ENCODE data around the gene ENG.
"Not testable (repeated sequence)": the region's sequence is repeated elsewhere in the genome, so short reads cannot be mapped to it uniquely, and the experiment has no call there.

The ENG gene

DNA sequence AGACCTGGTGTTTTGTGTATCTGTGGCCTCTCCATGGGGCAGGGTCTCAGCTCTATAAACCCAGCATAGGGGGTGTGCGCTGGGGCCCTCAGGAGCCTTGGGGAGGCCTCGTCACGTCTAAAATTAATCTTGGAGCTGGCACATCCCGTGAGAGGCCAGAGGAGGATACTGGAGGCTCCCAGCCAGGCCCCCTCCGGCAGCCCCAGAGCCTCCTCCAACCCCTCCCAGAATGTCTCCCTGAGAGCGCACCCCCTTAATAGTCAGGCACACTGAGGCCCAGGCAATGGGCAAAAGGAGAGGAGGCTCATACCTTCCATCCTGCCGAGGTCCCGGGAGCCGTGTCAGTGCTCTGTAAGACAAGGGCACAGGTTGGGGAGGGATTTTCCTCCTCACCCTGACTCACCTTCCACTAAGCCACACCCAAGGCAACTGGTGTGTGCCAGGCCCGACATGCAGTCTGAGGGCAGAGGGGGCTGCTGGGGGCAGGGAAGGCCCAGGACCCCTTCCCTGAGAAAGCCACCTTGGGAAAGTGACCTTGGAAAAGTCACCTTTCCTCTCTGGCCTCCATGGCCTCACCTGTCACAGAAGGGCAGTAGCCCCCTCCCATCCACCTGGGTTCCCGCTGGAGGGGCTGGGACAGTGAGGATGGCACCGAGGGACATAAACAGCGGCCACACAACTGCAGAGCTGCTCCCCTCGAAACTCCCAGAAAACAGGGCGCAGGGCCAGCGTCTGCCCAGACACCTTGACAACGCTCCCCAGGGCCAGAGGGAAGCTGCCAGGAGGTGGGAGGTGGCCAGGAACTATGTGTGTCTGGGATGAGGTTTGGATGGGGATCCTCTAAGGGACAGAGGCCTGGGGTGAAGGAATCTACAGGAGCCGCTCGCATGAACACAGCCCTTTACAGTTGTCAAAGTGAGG is 20.1 kb upstream of the ENG start:
- no peak for DNase-seq (ENCODE audit: extremely low read depth, low read depth)
- H3K4me3 ChIP-seq (replicated peaks; ENCODE audit: low read depth, low read length), result no peak overlapping the region
- no peak for TF ChIP-seq CTCF (IDR thresholded peaks at IDR 0.05; ENCODE audit: low read depth, low read length, missing control alignments)

- H3K4me3 ChIP-seq (replicated peaks; ENCODE audit: low read depth, low read length), result no peak overlapping the region
- DNase-seq (ENCODE audit: extremely low read depth, low read depth), result no peak
- no peak for TF ChIP-seq CTCF (IDR thresholded peaks at IDR 0.05; ENCODE audit: low read depth, low read length, missing control alignments)
These were observed 19.4 kb upstream of the ENG start for GRCh38 chr9:127873886-127874285.

DNA sequence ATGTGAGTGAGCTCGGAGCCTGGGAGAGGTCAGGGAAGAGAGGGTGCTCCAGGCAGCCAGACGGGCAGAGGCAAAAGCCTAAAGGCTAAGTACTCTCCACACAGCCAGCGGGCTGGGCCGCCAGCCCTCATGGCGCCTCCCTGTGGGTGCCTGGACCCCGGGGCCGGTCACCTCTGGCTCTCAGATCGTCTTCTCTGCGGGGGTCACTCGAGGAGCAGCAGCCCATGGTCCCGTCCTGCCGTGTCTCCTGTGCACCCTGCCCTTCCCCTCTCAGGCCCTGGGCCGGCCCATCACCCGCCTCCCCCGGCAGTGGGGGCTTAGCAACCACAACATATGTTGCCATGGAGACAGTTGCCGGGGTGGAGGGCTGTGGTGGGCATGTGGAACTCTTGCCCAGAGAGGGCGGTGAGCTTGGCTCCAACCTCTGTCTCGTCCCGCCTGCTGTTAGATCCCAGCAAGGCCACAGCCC is 18.8 kb upstream of the ENG start:
- no peak for TF ChIP-seq CTCF (IDR thresholded peaks at IDR 0.05; ENCODE audit: low read depth, low read length, missing control alignments)
- H3K4me3 ChIP-seq (replicated peaks; ENCODE audit: low read depth, low read length), result no peak overlapping the region
- DNase-seq (ENCODE audit: extremely low read depth, low read depth), result no peak

GRCh38 chr9:127872369-127873222 is 18.1 kb upstream of the ENG start:
- no peak for DNase-seq (ENCODE audit: extremely low read depth, low read depth)
- H3K4me3 ChIP-seq (replicated peaks; ENCODE audit: low read depth, low read length), result no peak overlapping the region
- TF ChIP-seq CTCF (IDR thresholded peaks at IDR 0.05; ENCODE audit: low read depth, low read length, missing control alignments), result no peak

- DNase-seq (ENCODE audit: extremely low read depth, low read depth), result no peak
- no peak overlapping the region for H3K4me3 ChIP-seq (replicated peaks; ENCODE audit: low read depth, low read length)
- no peak for TF ChIP-seq CTCF (IDR thresholded peaks at IDR 0.05; ENCODE audit: low read depth, low read length, missing control alignments)
These were observed 17.1 kb upstream of the ENG start for GRCh38 chr9:127871531-127871930.

DNA sequence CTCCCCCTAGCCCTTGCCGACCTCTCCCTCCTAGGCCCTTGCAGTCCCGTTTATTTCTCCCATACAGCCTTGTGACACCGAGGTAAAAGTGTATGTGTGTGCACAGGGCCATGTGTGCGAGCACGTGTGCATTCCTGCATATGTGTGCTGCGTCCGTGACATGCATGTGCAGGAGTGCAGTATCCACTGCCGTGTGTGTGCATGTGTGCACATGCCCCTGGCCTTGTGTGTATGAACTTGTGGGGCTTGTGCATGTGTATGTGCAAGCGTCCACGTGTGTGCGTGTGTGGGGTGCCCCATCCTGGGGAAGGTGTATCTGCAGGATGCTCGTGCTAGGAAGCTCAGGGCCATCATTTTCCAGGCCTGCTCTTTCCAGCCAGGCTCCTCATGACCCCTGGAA is 16.4 kb upstream of the ENG start:
- DNase-seq (ENCODE audit: extremely low read depth, low read depth), result no peak
- H3K4me3 ChIP-seq (replicated peaks; ENCODE audit: low read depth, low read length), result no peak overlapping the region
- no peak for TF ChIP-seq CTCF (IDR thresholded peaks at IDR 0.05; ENCODE audit: low read depth, low read length, missing control alignments)

- H3K4me3 ChIP-seq (replicated peaks; ENCODE audit: low read depth, low read length); DNase-seq (ENCODE audit: extremely low read depth, low read depth): not testable (repeated sequence)
These were observed 15.7 kb upstream of the ENG start for GRCh38 chr9:127870153-127870491.
